NCI-H1105 treated with DMSO at 0.1 percent for 48 hours (cell line): ENCODE results near the gene KRTAP5-4.
"Not testable (repeated sequence)": the region's sequence is repeated elsewhere in the genome, so short reads cannot be mapped to it uniquely, and the experiment has no call there.

Experiments used
- DNase-seq: peaks from one replicate; lab custom pipeline; 2025; lab: John Stamatoyannopoulos, UW

KRTAP5-4 gene

DNA sequence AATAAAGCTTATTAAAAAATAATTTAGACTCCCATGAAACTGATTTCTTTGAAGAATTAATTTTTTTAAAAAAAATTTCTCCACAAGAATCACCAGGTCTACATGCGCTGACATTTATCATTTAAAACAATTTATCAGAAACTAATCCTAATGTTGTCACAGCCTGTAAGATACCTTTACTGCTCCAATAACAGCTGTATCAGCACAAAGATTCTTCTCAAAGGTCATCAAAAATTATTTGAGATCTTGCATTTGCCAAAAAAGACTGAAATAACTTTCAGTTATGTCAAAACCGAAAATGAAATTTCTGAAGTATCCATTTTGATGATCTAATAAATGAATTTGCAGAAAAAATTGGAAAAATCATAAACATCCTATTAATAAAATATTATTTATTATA is 15.7 kb upstream of the KRTAP5-4 start:
- no peak for DNase-seq

- no peak for DNase-seq
Observed at GRCh38 chr11:1636291-1636950, 14.5 kb upstream of the KRTAP5-4 start.

GRCh38 chr11:1633864-1634263 is 11.9 kb upstream of the KRTAP5-4 start:
- no peak for DNase-seq

GRCh38 chr11:1632053-1632714 is 10.2 kb upstream of the KRTAP5-4 start:
- DNase-seq, result no peak

GRCh38 chr11:1631066-1631568 is 9.2 kb upstream of the KRTAP5-4 start:
- no peak for DNase-seq

- DNase-seq, result no peak
Observed at GRCh38 chr11:1630271-1630670, 8.3 kb upstream of the KRTAP5-4 start.

DNA sequence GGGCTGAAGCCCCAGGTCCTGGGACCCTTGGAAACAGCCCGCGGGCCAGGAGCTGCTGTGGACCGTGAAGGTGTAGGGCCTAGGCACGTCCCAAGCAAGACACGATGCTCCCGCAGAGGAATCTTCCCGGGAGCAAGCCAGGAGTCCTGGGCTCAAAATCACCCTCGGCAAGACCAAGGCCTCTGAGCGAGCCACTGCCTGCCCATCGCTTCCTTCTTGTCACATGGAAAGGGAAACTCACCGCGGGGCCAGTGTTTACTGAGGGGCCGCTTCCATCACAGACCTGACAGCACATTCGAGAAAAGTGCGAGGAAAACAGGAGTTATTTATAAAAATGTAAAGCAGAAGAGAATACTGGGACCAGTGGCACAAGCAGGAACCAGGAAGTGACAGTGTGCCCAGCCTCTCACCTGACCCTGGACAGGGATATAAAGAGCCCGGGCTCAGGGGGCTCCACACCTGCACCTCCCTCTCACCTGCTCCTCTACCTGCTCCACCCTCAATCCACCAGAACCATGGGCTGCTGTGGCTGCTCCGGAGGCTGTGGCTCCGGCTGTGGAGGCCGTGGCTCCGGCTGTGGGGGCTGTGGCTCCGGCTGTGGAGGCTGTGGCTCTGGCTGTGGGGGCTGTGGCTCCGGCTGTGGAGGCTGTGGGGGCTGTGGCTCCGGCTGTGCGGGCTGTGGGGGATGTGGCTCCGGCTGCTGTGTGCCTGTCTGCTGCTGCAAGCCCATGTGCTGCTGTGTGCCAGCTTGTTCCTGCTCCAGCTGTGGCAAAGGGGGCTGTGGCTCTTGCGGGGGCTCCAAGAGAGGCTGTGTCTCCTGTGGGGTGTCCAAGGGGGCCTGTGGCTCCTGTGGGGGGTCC is 7.6 kb upstream of the KRTAP5-4 start, which contains the start of gene KRTAP5-5:
Gene KRTAP5-5, plus strand, starts transcription at position 450 of the 860 bp plus-strand sequence. Its CDS starts 66 bp downstream, at position 516.
- DNase-seq, result no peak

- no peak for DNase-seq
Observed at GRCh38 chr11:1628506-1629325, 6.8 kb upstream of the KRTAP5-4 start.

GRCh38 chr11:1625541-1625940 is 3.6 kb upstream of the KRTAP5-4 start:
- no peak for DNase-seq

DNA sequence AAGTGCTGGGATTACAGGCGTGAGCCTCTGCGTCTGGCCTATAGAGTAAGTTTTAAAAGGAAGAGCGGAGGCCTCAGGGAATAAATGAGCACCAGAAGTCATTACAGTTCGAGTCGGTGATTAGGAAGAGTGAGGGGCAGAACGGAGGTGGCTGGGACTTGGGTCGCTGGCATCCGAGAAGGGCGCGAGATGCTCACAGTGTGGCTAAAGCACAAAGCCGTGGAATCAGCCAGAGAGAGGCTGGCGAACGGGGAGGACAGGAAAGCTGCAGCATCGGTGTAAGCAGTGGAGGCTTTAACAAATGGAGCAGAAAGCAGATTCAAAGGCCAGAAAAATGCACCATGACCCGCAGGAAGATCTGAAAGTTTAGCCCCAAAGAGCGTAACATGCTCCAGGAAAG is 2.7 kb upstream of the KRTAP5-4 start:
- no peak for DNase-seq

DNA sequence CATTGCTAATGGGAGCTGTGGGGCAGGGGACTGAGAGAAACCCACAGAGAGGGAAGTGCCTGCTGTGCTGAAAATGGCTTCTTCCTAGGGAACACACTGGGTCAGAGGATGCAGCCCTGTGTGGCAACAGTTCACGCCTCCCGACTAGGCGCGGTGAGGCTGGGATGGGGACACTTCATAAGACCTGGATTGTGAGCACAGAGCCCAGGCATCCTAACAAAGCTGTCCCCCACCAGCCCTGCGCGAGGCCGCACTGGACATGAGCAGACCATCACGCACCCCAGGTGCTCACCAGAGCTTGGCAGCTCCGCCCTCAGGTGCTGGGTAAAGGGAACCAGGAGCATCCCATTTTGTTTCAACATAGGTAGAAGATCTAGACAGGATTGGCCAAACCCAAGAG is 1.8 kb upstream of the KRTAP5-4 start:
- DNase-seq, result no peak

DNA sequence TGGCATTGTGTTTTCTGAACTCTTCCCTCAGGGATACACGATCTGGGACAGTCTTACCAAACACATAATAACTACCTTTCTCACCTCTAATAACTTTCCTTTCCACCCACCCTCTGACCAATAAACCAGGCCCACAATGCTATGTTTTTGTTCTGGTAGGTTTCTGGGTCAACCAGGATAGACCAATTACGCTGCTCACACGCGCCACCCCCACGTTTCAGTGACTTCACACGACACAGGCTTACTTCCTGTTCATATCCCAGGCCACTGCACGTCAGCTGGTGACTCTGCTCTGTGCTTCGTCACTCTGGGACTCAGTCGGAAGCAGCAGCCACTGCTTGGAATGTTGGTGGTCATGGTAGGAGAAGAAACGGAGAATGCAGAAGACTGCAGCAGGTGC is 2.5 kb downstream of the KRTAP5-4 start:
- DNase-seq, result no peak

DNA sequence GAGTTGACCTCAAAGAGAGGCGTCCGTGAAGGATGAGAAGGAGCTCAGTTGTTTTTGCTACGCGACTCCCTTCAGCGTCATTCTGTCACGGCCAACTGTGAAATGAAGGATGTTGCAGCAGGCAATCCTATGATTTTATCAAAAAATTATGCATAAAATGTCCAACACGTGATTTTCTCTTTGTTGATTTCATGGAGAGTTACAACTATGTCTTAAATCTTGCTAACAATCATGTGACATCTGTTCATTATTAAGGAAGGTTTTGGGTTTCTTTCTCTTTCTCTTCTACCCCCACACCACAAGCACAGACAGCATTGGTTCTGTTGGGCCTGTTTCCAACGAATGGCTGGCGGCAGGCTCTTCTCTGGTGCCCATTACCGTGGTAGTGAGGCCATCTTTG is 3.7 kb downstream of the KRTAP5-4 start:
- DNase-seq, result no peak

GRCh38 chr11:1608363-1608762 is 13.6 kb downstream of the KRTAP5-4 start, which contains the start of gene KRTAP5-3:
KRTAP5-3 (minus strand) TSS chr11:1608463; CDS start chr11:1608385, 78 bp downstream.
- no peak for DNase-seq

GRCh38 chr11:1607901-1608300 is 14.0 kb downstream of the KRTAP5-4 start:
- DNase-seq, result not testable (repeated sequence)

GRCh38 chr11:1607156-1607845 is 14.6 kb downstream of the KRTAP5-4 start:
- DNase-seq, result not testable (repeated sequence)

- not testable (repeated sequence) for DNase-seq
Observed at GRCh38 chr11:1605923-1606322, 16.0 kb downstream of the KRTAP5-4 start.

DNA sequence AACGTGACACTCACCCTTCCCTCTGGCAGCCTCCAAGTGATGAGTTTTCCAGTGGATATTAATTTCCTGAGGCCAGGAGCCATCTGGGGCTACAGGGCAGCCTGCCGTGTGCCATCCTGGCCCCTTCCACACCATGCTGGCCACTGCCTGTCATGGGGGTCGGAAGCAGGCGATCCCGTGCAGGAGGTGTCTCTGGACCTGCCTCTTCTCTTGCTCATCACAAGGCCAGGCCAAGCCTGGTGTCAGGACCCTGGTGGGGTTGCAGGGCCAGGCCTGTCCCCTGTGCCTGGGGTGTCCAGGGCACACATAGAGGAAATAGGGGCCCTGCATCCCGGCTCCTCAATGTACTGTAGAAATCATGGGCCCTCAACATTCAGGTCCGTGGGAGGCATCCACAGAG is 17.2 kb downstream of the KRTAP5-4 start:
- DNase-seq, result no peak

DNA sequence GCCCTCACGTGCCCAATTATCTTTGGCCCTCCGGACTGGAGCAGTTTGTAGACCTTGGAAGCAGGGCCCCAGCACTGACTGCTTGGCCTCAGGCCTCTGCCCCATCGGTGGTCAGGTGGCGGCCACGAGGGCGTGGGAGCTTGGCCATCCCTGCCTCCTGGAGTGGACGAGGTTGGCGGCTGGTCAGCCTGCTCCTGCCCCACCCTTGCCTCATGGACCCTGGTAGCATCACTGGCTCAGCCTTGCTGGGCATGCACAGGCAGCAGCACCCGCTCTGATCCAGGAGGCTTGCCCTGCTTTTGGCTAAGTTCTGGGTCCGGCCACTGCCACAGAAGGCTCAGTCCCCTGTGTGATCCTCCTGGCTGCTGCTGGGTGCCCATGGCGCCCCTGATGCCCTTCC is 17.8 kb downstream of the KRTAP5-4 start:
- no peak for DNase-seq

DNA sequence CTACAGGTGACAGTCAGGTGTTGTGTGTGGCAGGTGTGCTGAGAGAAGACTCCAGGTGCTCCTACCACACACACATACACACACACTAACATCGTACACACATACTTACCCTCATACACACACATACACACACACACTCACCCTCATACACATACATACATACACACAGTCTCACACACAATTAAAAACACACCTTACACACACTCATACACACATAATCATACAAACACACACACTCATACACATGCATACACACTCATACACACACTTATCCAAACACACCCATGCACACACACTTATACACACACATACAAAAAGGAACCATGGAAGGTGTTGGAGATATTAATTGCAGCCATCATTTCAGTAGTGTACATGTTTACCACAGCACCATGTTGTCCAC is 18.3 kb downstream of the KRTAP5-4 start:
- no peak for DNase-seq

- not testable (repeated sequence) for DNase-seq
Observed at GRCh38 chr11:1601663-1602062, 20.3 kb downstream of the KRTAP5-4 start.
